ENCODE results near the gene STX11. TPM values are rescaled to one million over a fixed set of nuclear protein-coding genes. Genes with fewer than 3 reads are reported as not detected.
A peak's percentile ranks its signal among the peaks of the same experiment; 100 is the strongest.

The STX11 gene
- polyA plus RNA-seq, 2 of the 4 experiments (the other 2 are of a cell fraction), result 0.36 to 0.78 TPM

GRCh38 chr6:144193181-144193580 lies 42.9 kb downstream of the STX11 start (continued):
- no peak for TF ChIP-seq EHF (CRISPR knock-in tag; IDR thresholded peaks at IDR 0.05)
- TF ChIP-seq MYC (IDR thresholded peaks at IDR 0.05; ENCODE audit: borderline replicate concordance, low read length), result no peak

- Histone ChIP-seq H3K4me1 (no peaks in the 10 kb centered on the region), H3K4me3 (no peak overlapping the region), H3K27ac (no peak overlapping the region), H3K9me3 (no peaks in the 10 kb centered on the region), H3K4me2 (no peak overlapping the region)
- ATAC-seq (no peak), FAIRE-seq (no peak), DNase-seq (ENCODE audit: low read depth in 1 of 2, low spot score in 1 of 2) (no peak)
- POLR2A ChIA-PET, result no interaction called here
- WGBS (ENCODE audit: missing lambda C conversion rate), result 83% methylated on average over 7 of the region's 7 CpGs
- CTCF ChIA-PET, result interaction anchor here (0.7 kb wide), 1 partner anchor 18 kb away, joined by 3 read pairs; no protein-coding TSS in a partner anchor
- TF ChIP-seq HES2 (IDR thresholded peaks at IDR 0.05) (no peak), GATA3 (IDR thresholded peaks at IDR 0.05; ENCODE audit: borderline replicate concordance) (no peak), HOXA7 (CRISPR knock-in tag; IDR thresholded peaks at IDR 0.05) (no peak), BHLHE40 (IDR thresholded peaks at IDR 0.05; ENCODE audit: low read depth, low read length) (no peak), CBX8 (IDR thresholded peaks at IDR 0.05) (no peak), ZSCAN20 (CRISPR knock-in tag; IDR thresholded peaks at IDR 0.05) (no peak)
Measured at GRCh38 chr6:144194293-144194810, 44.0 kb downstream of the STX11 start.

- 52% methylated on average over 3 of the region's 3 CpGs for WGBS (ENCODE audit: missing lambda C conversion rate)
- no peaks in the 10 kb centered on the region for H3K9me3 ChIP-seq
- H3K4me2 ChIP-seq, result no peak overlapping the region
- ChIA-PET POLR2A (no interaction called here), CTCF (no interaction called here)
- FAIRE-seq (no peak), ATAC-seq (no peak; a peak in 1 of 6 replicates), DNase-seq (ENCODE audit: low read depth in 1 of 2, low spot score in 1 of 2) (peak in 1 of 2 experiments; percentile 9)
- no peak overlapping the region for H3K27ac ChIP-seq
- no peak overlapping the region for H3K4me3 ChIP-seq
- no peak for TF ChIP-seq HOXB13 (CRISPR knock-in tag; IDR thresholded peaks at IDR 0.05; ENCODE audit: low read depth)
- no peak for TF ChIP-seq NR3C1 (IDR thresholded peaks at IDR 0.05)
- TF ChIP-seq ELK1 (IDR thresholded peaks at IDR 0.05; ENCODE audit: low read depth, low read length), result no peak
- no peak for TF ChIP-seq KDM5A (IDR thresholded peaks at IDR 0.05)
- TF ChIP-seq HOXB5 (CRISPR knock-in tag; IDR thresholded peaks at IDR 0.05), result no peak
- TF ChIP-seq SREBF2 (IDR thresholded peaks at IDR 0.05), result no peak
- TF ChIP-seq REST (IDR thresholded peaks at IDR 0.05), result no peak
- TF ChIP-seq CBX8 (IDR thresholded peaks at IDR 0.05), result no peak
- TF ChIP-seq TP53 (CRISPR knock-in tag; IDR thresholded peaks at IDR 0.05), result no peak
- no peak for TF ChIP-seq EP300 (IDR thresholded peaks at IDR 0.05)
- no peak for TF ChIP-seq JUN (IDR thresholded peaks at IDR 0.05)
- TF ChIP-seq EHF (CRISPR knock-in tag; IDR thresholded peaks at IDR 0.05), result no peak
- TF ChIP-seq ESRRA (IDR thresholded peaks at IDR 0.05; ENCODE audit: borderline replicate concordance, low read length), result no peak
- TF ChIP-seq CHD4 (IDR thresholded peaks at IDR 0.05; ENCODE audit: borderline replicate concordance), result no peak
- no peak for TF ChIP-seq HES2 (IDR thresholded peaks at IDR 0.05)
- TF ChIP-seq GATA3 (IDR thresholded peaks at IDR 0.05; ENCODE audit: borderline replicate concordance), result no peak
- TF ChIP-seq RCOR1 (IDR thresholded peaks at IDR 0.05; ENCODE audit: low read depth, low read length), result no peak
- no peak for TF ChIP-seq FOXS1 (CRISPR knock-in tag; IDR thresholded peaks at IDR 0.05)
- TF ChIP-seq KDM1A (IDR thresholded peaks at IDR 0.05; ENCODE audit: low read depth), result no peak
- no peak for TF ChIP-seq SMC3 (IDR thresholded peaks at IDR 0.05)
- no peaks in the 10 kb centered on the region for H3K4me1 ChIP-seq
Measured at GRCh38 chr6:144195671-144196270, 45.5 kb downstream of the STX11 start.

Data from A549 (cell line).